Bronchial epithelial cell (primary cell): ENCODE data around the gene MUTYH. TPM values are rescaled to one million over a fixed set of nuclear protein-coding genes. Genes with fewer than 3 reads are reported as not detected.
"Not testable (repeated sequence)": the region's sequence is repeated elsewhere in the genome, so short reads cannot be mapped to it uniquely, and the experiment has no call there.

Source experiments
- DNase-seq: peaks from one replicate; pipeline ENCODE4 v3.0.0-alpha.2; 2010; ENCODE audit warnings: low read depth
- FAIRE-seq: peaks from 2 replicates; lab custom pipeline; 2011; peaks lifted over from hg19 to GRCh38; lab: Jason Lieb, UNC
- H3K27me3 ChIP-seq: 2 replicates; pipeline ENCODE4 v1.5.1; 2011; ENCODE audit warnings: low read length; ENCODE audit not compliant: control insufficient read depth, insufficient read depth
- H3K36me3 ChIP-seq: 2 replicates; pipeline ENCODE4 v1.5.1; 2011; ENCODE audit warnings: low read length; ENCODE audit not compliant: control insufficient read depth, insufficient read depth
- H3K4me3 ChIP-seq: 2 replicates; pipeline ENCODE4 v1.5.1; 2011; ENCODE audit warnings: mild to moderate bottlenecking, low read depth, low read length, control low read depth
- total RNA-seq: library from RNA; depleted of rRNA; stranded (reverse); fragments of >200 nt; gene quantifications from 2 replicates; pipeline ENCODE4 v1.2.1, GENCODE V29; 2014
- TF ChIP-seq, protein P1 (sequence below): IDR thresholded peaks from 2 replicates; pipeline ENCODE4 v1.5.1; 2011; ENCODE audit warnings: mild to moderate bottlenecking, moderate library complexity, low read length, control low read depth, inconsistent platforms; ENCODE audit not compliant: insufficient read depth, severe bottlenecking

MUTYH gene
- total RNA-seq, 1 donor from 2014 or later = 20.5 TPM

GRCh38 chr1:45373573-45373972 lies 33.3 kb upstream of the MUTYH start:
- TF ChIP-seq, protein P1, sequence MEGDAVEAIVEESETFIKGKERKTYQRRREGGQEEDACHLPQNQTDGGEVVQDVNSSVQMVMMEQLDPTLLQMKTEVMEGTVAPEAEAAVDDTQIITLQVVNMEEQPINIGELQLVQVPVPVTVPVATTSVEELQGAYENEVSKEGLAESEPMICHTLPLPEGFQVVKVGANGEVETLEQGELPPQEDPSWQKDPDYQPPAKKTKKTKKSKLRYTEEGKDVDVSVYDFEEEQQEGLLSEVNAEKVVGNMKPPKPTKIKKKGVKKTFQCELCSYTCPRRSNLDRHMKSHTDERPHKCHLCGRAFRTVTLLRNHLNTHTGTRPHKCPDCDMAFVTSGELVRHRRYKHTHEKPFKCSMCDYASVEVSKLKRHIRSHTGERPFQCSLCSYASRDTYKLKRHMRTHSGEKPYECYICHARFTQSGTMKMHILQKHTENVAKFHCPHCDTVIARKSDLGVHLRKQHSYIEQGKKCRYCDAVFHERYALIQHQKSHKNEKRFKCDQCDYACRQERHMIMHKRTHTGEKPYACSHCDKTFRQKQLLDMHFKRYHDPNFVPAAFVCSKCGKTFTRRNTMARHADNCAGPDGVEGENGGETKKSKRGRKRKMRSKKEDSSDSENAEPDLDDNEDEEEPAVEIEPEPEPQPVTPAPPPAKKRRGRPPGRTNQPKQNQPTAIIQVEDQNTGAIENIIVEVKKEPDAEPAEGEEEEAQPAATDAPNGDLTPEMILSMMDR = no peak
- no peak for FAIRE-seq
- Histone ChIP-seq H3K4me3 (no peak overlapping the region), H3K27me3 (no peaks in the 10 kb centered on the region), H3K36me3 (no peaks in the 10 kb centered on the region)
- DNase-seq = no peak

GRCh38 chr1:45370575-45370974 lies 30.3 kb upstream of the MUTYH start:
- FAIRE-seq (no peak), DNase-seq (no peak)
- Histone ChIP-seq H3K27me3 (no peaks in the 10 kb centered on the region), H3K36me3 (no peaks in the 10 kb centered on the region), H3K4me3 (no peak overlapping the region)
- TF ChIP-seq, protein P1 = no peak

- DNase-seq = no peak
- FAIRE-seq = no peak
- Histone ChIP-seq H3K4me3 (no peak overlapping the region), H3K36me3 (no peaks in the 10 kb centered on the region), H3K27me3 (no peaks in the 10 kb centered on the region)
- TF ChIP-seq, protein P1 = no peak
Observed at GRCh38 chr1:45365051-45365450, 24.8 kb upstream of the MUTYH start.

DNA sequence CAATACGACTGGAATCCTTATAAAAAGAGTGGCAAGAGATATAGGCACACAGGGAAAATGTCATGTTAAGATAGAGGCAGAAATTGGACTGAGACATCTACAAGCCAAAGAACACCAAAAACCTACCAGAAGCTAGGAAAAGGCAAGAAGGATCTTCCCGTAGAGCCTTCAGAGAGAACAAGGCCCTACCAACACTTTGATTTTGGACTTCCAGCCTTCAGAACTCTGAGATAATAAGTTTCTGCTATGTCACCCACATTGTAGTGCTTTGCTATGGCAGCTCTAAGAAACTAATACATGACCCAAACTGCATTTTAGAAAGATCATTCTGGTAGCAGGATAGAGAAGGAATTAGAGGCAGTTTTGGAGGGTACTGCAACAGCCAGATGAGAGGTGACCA lies 24.1 kb upstream of the MUTYH start:
- Histone ChIP-seq H3K36me3 (no peaks in the 10 kb centered on the region), H3K4me3 (no peak overlapping the region), H3K27me3 (no peaks in the 10 kb centered on the region)
- FAIRE-seq (no peak), DNase-seq (no peak)
- TF ChIP-seq, protein P1 = no peak

DNA sequence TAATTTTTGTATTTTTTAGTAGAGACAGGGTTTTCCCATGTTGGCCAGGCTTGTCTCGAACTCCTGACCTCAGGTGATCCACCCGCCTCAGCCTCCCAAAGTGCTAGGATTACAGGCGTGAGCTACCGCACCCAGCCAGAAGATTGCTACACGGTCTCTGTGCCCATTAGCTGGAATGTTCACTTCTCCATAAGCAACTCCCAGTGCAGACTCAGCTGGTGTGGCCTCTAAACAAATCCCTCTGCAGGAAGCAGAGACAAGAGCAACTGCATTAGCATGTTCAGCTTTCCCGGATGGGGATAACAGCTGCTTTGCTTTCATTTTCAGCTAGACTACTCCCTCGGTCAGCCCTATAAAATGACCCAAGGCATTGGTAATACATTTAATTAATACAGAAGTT lies 20.7 kb upstream of the MUTYH start:
- DNase-seq = peak; percentile 68
- H3K27me3 ChIP-seq, H3K4me3 ChIP-seq, H3K36me3 ChIP-seq, FAIRE-seq: not testable (repeated sequence)

- no peak overlapping the region for H3K4me3 ChIP-seq
- no peaks in the 10 kb centered on the region for H3K27me3 ChIP-seq
- DNase-seq (peak; percentile 63), FAIRE-seq (no peak)
- TF ChIP-seq, protein P1 = peak; percentile 45
- H3K36me3 ChIP-seq = no peaks in the 10 kb centered on the region
Observed at GRCh38 chr1:45359882-45360513, 19.8 kb upstream of the MUTYH start.
